Esophagus muscularis mucosa (tissue), 4 donors: ENCODE data around the gene PTPN2.

Experiments
- EP300 ChIP-seq: sonication (generic); formaldehyde crosslinking; IDR thresholded peaks from one replicate; pipeline ENCODE4 v1.6.1; 2017; ENCODE audit warnings: antibody characterized with exemption
- POLR2A ChIP-seq: fragments of 450-650 bp; IDR thresholded peaks from one replicate; pipeline ENCODE4 v1.6.1; 2017; ENCODE audit warnings: antibody characterized with exemption, moderate library complexity, mild to moderate bottlenecking, low read depth
- POLR2AphosphoS5 ChIP-seq, 2 donors: sonication (generic); formaldehyde crosslinking; IDR thresholded peaks; one replicate each; pipeline ENCODE4 v1.6.1; 2017; ENCODE audit warnings: antibody characterized with exemption in 2 of 2
- TF ChIP-seq, protein P1 (sequence below), 3 experiments: fragments of 200-600 bp in 2 of 3; fragments of 450-650 bp in 1 of 3; sonication (generic) in 2 of 3; IDR thresholded peaks; one replicate each; pipeline ENCODE4 v1.5.1; 2017 to 2019; ENCODE audit warnings: antibody characterized with exemption in 3 of 3, mild to moderate bottlenecking in 2 of 3, moderate library complexity in 1 of 3

DNA sequence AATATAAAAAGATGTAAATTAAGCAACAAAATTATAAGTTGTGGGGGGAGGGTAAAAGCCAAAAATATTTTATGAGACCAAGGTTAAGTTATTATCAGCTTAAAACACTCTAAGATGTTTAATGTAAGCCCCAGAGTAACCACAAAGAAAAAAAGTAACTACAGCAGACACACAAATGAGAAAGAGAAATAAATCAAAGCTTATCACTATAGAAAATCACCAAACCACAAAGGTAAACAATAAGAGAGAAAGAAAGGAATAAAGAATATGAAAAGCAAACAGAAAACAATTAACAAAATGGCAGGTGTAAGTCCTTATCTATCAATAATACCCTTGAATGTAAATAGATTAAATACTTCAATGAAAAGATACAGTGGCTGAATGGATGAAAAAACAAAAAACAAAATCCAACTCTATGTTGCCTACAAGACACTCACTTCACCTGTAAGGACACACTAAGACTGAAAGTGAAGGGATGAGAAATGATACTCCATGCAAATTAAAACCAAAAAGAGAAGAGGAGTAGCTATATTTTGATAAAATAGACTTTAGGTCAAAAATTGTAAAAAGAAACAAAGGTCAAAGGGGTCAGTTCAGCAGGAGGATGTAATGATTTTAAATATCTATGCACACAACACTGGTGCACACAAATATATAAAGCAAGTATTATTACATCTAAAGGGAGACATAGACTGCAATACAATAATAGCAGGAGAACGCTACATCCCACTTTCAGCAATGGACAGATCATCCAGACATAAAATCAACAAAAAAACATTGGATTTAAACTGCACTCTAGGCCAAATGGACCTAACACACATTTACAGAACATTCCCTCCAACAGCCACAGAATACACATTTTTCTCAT lies 80.7 kb downstream of the PTPN2 start:
- TF ChIP-seq, protein P1, sequence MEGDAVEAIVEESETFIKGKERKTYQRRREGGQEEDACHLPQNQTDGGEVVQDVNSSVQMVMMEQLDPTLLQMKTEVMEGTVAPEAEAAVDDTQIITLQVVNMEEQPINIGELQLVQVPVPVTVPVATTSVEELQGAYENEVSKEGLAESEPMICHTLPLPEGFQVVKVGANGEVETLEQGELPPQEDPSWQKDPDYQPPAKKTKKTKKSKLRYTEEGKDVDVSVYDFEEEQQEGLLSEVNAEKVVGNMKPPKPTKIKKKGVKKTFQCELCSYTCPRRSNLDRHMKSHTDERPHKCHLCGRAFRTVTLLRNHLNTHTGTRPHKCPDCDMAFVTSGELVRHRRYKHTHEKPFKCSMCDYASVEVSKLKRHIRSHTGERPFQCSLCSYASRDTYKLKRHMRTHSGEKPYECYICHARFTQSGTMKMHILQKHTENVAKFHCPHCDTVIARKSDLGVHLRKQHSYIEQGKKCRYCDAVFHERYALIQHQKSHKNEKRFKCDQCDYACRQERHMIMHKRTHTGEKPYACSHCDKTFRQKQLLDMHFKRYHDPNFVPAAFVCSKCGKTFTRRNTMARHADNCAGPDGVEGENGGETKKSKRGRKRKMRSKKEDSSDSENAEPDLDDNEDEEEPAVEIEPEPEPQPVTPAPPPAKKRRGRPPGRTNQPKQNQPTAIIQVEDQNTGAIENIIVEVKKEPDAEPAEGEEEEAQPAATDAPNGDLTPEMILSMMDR (IDR thresholded peaks at IDR 0.05) = no peak
- no peak for TF ChIP-seq POLR2AphosphoS5 (IDR thresholded peaks at IDR 0.05)
- no peak for TF ChIP-seq EP300
- TF ChIP-seq POLR2A = no peak
